Stimulated activated CD8-positive, alpha-beta memory T cell treated with anti-CD3 and anti-CD28 coated beads, Interleukin-15, amount 100 ng/mL, for 1 hour (primary cell): ENCODE results near the gene TRIM72.
"Not testable (repeated sequence)": the region's sequence is repeated elsewhere in the genome, so short reads cannot be mapped to it uniquely, and the experiment has no call there.

Source experiments
- DNase-seq: peaks from one replicate; pipeline ENCODE4 v3.0.0-alpha.2; 2020; ENCODE audit warnings: low read depth

The TRIM72 gene

GRCh38 chr16:31215287-31216162, 1.6 kb downstream of the TRIM72 start:
- DNase-seq = no peak

- DNase-seq = no peak
These were observed 2.7 kb downstream of the TRIM72 start, which contains the start of gene PYDC1 for GRCh38 chr16:31216422-31217135. PYDC1 (minus strand) TSS chr16:31217135; CDS start chr16:31217028, 107 bp downstream.

DNA sequence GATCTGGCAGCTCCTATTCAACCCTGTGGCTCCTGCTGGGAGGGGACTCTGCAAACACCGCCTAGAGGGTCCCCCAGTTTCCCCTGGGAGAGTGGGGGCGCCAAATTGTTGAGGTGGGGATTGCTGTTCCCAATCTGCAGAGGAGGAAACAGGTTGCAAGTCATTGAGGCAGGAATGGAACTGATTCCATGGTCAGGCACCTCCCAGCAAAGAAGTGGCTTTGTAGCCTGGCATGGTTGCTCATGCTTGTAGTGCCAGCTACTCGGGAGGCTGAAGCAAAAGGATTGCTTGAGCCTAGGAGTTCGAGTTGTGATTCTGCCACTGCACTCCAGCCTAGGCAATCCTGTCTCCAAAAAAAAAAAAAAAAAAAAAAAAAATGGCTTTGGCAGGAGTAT, 3.2 kb downstream of the TRIM72 start:
- DNase-seq = no peak

DNA sequence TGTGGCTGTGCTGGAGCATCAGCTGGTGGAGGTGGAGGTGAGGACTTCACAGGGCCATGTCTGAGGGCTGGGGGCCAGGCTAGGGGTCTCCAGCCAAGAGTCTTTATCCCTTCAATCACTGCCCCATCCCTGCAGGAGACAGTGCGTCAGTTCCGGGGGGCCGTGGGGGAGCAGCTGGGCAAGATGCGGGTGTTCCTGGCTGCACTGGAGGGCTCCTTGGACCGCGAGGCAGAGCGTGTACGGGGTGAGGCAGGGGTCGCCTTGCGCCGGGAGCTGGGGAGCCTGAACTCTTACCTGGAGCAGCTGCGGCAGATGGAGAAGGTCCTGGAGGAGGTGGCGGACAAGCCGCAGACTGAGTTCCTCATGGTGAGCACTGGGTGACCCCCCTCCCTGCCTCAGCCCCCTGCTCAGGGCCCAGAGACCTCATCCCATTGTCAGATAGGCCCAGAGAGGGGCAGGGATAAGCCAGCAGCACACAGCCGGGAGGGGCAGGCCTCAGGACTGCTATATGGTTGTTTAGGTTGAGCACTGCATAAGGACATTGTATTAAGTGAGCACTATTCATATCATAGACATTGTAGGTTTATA, 5.3 kb downstream of the TRIM72 start:
- DNase-seq = no peak

- no peak for DNase-seq
These were observed 7.6 kb downstream of the TRIM72 start for GRCh38 chr16:31221357-31222160.

DNA sequence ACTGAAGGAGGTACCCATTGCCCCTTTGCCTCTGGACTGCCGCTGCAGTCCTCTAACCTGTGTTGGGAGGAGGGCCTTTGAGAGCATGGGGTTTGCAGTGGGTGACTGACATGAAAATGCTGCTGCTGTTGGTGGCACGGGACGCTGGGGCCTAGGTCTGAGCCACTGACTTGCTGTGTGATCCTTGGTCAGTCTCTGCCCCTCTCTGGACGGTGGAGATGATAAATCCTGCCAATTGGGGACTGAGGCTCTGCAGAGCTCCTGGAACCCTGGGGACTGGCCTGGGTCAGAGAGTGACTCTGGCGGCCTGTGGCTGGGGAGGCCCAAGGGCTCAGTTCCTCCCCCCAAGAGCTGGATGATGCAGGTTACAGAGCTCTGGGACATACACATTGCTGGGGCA, 9.1 kb downstream of the TRIM72 start:
- no peak for DNase-seq

GRCh38 chr16:31224092-31224955, 10.4 kb downstream of the TRIM72 start:
- no peak for DNase-seq

DNA sequence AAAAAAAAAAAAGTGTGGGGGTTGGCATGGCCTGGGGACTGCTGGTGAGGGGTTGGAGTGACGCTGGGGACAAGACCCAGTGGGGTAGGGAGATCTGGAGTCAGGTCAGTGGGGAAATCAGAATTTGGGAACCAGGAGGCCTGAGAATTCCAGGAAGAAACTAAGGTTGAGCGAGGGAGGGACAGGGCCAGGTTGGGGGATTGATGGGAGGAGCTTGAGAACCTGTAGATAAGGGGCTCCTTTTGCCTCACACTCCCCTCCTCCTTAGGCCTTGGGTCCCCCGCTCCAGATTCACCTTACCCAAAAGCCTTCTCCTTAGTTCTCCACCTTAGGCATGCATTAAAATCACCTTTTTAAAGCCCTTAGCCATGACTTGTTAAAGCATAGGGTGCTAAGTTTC, 11.3 kb downstream of the TRIM72 start:
- DNase-seq = no peak

DNA sequence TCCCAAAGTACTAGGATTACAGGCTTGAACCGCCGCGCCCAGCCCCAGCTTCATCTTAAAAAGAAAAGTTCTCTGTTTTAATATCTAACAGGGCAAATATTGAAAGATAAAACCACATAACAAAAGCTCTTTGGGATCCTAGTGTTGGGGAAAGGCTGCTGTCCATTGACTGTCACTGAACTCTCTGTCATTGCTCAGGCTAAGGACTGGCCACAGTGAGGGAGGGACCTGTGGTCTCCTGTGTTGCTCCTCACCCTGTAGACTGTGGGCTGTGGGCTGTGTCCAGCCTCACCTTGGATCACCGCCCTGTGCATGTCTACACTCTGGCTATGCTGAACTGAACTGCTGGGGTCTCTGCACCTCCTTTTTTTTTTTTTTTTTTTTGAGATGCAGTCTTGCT, 14.3 kb downstream of the TRIM72 start:
- DNase-seq = no peak

- no peak for DNase-seq
These were observed 15.6 kb downstream of the TRIM72 start for GRCh38 chr16:31229501-31229900.

- no peak for DNase-seq
These were observed 24.1 kb downstream of the TRIM72 start for GRCh38 chr16:31238041-31238440.

GRCh38 chr16:31242206-31242605, 28.3 kb downstream of the TRIM72 start:
- DNase-seq = no peak

DNA sequence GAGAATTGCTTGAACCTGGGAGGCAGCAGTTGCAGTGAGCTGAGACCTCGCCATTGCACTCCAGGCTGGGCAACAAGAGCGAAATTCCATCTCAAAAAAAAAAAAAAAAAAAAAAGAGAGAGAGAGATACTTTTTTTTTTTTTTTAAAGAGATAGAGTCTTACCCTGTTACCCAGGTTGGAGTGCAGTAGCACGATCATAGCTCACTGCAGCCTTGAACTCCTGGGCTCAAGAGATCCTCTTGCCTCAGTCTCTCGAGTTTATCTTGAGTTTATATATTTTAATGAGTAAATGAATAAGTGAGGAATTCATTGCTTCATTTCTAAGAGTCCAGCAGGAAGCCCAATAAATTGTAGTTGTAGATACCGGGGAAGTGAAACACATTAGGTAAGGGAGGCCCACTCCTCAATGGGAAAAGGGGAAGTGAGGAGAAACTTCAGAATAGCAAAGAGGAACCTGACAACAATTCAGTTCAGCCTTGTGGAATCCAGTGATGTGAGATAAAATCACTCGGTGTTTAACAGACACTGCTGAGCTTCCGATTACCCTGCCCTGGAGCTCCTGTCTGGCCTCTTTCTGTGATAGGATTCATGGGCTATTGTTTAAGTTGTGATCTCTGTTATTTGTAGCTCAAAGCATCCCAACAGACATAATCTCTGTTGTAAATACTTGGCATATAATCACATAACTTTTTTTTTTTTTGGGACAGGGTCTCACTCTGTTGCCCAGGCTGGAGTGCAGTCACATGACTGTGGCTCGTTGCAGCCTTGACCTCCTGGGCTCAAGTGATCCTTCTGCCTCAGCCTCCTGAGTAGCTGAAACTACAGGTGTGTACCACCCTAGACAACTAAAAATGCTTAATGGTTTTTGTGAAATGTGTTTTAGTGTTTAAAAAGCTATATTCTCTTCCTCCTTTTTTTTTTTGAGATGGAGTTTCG, 30.1 kb downstream of the TRIM72 start:
- DNase-seq = no peak

DNA sequence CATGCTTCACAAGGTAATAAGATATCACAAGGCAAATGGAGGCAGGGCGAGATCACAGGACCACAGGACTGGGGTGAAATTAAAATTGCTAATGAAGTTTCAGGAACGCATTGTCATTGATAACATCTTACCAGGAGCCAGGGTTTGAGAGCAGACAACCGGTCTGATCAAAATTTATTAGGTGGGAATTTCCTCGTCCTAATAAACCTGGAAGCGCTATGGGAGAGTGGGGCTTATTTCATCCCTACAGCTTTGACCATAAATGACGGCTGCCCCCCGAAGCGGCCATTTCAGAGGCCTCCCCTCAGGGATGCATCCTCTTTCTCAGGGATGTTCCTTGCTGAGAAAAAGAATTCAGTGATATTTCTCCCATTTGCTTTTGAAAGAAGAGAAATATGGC, 31.7 kb downstream of the TRIM72 start:
- not testable (repeated sequence) for DNase-seq

- no peak for DNase-seq
These were observed 32.4 kb downstream of the TRIM72 start for GRCh38 chr16:31246296-31246695.

GRCh38 chr16:31248344-31248743, 34.4 kb downstream of the TRIM72 start:
- DNase-seq = no peak

DNA sequence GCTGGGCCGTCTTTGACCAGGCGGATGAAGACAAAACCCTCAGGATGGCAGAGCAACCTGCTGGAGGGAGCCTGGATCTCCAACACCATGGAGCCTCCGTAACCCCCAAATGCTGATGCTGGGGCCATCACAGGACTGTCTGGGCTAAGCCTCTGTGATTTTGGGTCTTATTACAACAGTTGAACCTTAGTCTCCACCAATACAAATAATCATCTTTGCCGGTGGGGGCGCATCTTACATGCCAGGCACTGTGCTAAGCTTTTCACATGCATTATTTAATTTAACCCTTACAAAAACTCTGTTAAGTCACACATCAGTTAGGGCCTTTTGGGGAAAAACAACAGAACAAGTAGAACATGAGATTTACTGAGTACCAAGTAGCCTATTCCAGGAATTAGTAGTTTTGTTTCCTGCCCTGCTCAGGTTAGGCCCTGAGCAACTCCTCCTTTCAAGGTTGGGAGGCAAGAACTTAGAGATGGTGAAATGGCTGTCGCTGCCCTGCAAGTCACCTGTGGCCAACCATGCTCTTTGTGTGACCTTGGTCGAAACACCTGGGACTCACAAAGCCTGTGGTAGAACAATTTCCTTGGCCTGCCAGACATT, 37.0 kb downstream of the TRIM72 start:
- DNase-seq = no peak

GRCh38 chr16:31251435-31251834, 37.5 kb downstream of the TRIM72 start:
- no peak for DNase-seq

GRCh38 chr16:31253642-31254045, 39.7 kb downstream of the TRIM72 start:
- no peak for DNase-seq

DNA sequence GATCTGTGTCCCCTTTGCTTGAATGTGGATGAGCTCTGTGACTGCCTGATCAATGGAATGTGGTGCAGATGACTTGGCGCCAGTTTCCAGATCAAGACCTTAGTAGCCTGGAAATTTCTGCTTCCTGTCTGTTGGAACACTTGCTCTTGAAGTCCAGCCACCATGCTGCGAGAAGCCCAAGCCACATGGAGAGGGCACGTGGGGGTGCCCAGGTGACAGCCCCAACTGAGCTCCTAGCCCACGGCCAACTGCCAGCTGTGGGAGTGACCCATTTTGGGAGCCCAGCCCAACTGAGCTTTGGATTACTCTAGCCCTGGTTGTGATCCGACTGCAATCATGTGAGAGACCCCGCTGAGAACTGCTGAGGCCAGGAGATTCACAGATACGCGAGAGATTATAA, 42.5 kb downstream of the TRIM72 start:
- no peak for DNase-seq
